ENCODE data around the gene PSMB10. TPM values are rescaled to one million over a fixed set of nuclear protein-coding genes. Genes with fewer than 3 reads are reported as not detected.
A peak's percentile ranks its signal among the peaks of the same experiment; 100 is the strongest.
"Not testable (repeated sequence)": the region's sequence is repeated elsewhere in the genome, so short reads cannot be mapped to it uniquely, and the experiment has no call there.

The PSMB10 gene
- total RNA-seq, 2 donors from 2014 or later: 16.2 to 26.7 TPM

GRCh38 chr16:67917852-67918236 is 18.8 kb downstream of the PSMB10 start:
- WGBS, 2 donors: 88 to 91% methylated on average over 4 of the region's 4 CpGs
- ATAC-seq (no peak), DNase-seq (no peak)
- no peak overlapping the region for H3K4me3 ChIP-seq
- TF ChIP-seq CTCF (IDR thresholded peaks at IDR 0.05) (no peak), POLR2A (IDR thresholded peaks at IDR 0.05) (no peak)
- H3K27me3 ChIP-seq: no peaks in the 10 kb centered on the region
- intact Hi-C loops (cut with DNase I): no loop called here
- peaks cover 31% of the 10 kb centered on the region for H3K4me1 ChIP-seq
- H3K27ac ChIP-seq: peak overlapping the region in 1 of 4 donors; percentile 9
- H3K9me3 ChIP-seq: no peaks in the 10 kb centered on the region
- no peaks in the 10 kb centered on the region for H3K36me3 ChIP-seq (replicated peaks in 1 of 2; ENCODE audit: insufficient read depth in 1 of 2, low read depth in 2 of 2)

GRCh38 chr16:67917140-67917851 is 19.4 kb downstream of the PSMB10 start:
- Histone ChIP-seq H3K36me3 (replicated peaks in 1 of 2; ENCODE audit: insufficient read depth in 1 of 2, low read depth in 2 of 2) (no peaks in the 10 kb centered on the region), H3K27ac (peak overlapping the region in 1 of 4 donors; percentile 9), H3K27me3 (no peaks in the 10 kb centered on the region), H3K9me3 (no peaks in the 10 kb centered on the region), H3K4me3 (no peak overlapping the region), H3K4me1 (peaks cover 27% of the 10 kb centered on the region)
- 67 to 84% methylated on average over 5 to 6 of the region's 6 CpGs for WGBS, 2 donors
- DNase-seq (no peak), ATAC-seq (no peak)
- TF ChIP-seq POLR2A (IDR thresholded peaks at IDR 0.05): no peak
- intact Hi-C loops (cut with DNase I): no loop called here

GRCh38 chr16:67915831-67916723 is 20.6 kb downstream of the PSMB10 start:
- no peak overlapping the region for H3K27ac ChIP-seq
- TF ChIP-seq CTCF (IDR thresholded peaks at IDR 0.05) (no peak), POLR2A (IDR thresholded peaks at IDR 0.05) (no peak)
- H3K36me3 ChIP-seq (replicated peaks in 1 of 2; ENCODE audit: insufficient read depth in 1 of 2, low read depth in 2 of 2): no peaks in the 10 kb centered on the region
- H3K4me1 ChIP-seq: peaks cover 27% of the 10 kb centered on the region
- no peaks in the 10 kb centered on the region for H3K9me3 ChIP-seq
- H3K4me3 ChIP-seq: no peak overlapping the region
- peak; percentile 51 to 82 (median 72) for DNase-seq
- intact Hi-C loops (cut with DNase I): no loop called here
- H3K27me3 ChIP-seq: no peaks in the 10 kb centered on the region
- WGBS, 2 donors: 66 to 73% methylated on average over 7 of the region's 7 CpGs
- peak; percentile 57 for ATAC-seq

- WGBS, 2 donors: 33 to 81% methylated on average over 1 to 2 of the region's 2 CpGs
- H3K9me3 ChIP-seq; H3K36me3 ChIP-seq (replicated peaks in 1 of 2; ENCODE audit: insufficient read depth in 1 of 2, low read depth in 2 of 2); H3K4me3 ChIP-seq; ATAC-seq; DNase-seq; H3K27ac ChIP-seq; H3K27me3 ChIP-seq; intact Hi-C loops (cut with DNase I): not testable (repeated sequence)
- peaks cover 27% of the 10 kb centered on the region for H3K4me1 ChIP-seq
Measured at GRCh38 chr16:67915496-67915769, 21.2 kb downstream of the PSMB10 start.

- ATAC-seq (no peak), DNase-seq (no peak)
- 59 to 66% methylated on average over 6 to 7 of the region's 7 CpGs for WGBS, 2 donors
- H3K27me3 ChIP-seq: no peaks in the 10 kb centered on the region
- H3K9me3 ChIP-seq: no peaks in the 10 kb centered on the region
- H3K36me3 ChIP-seq (replicated peaks in 1 of 2; ENCODE audit: insufficient read depth in 1 of 2, low read depth in 2 of 2): peaks cover 0 to 2% of the 10 kb centered on the region in 2 donors
- intact Hi-C loops (cut with DNase I): no loop called here
- H3K4me3 ChIP-seq: no peak overlapping the region
- H3K4me1 ChIP-seq: peaks cover 27% of the 10 kb centered on the region
- no peak for TF ChIP-seq CTCF (IDR thresholded peaks at IDR 0.05)
- TF ChIP-seq POLR2A (IDR thresholded peaks at IDR 0.05): no peak
- no peak overlapping the region for H3K27ac ChIP-seq
Measured at GRCh38 chr16:67914758-67915495, 21.7 kb downstream of the PSMB10 start.

Measured in body of pancreas (tissue), 4 donors.